Activated CD4-positive, alpha-beta T cell treated with anti-CD3 and anti-CD28 coated beads for 48 hours (primary cell): Measurements from ENCODE around the gene IKZF4.
A peak's percentile ranks its signal among the peaks of the same experiment; 100 is the strongest.
"Not testable (repeated sequence)": the region's sequence is repeated elsewhere in the genome, so short reads cannot be mapped to it uniquely, and the experiment has no call there.

ENCODE experiments used
- DNase-seq: peaks from one replicate; pipeline ENCODE4 v3.0.0-alpha.2; 2020

Gene IKZF4

DNA sequence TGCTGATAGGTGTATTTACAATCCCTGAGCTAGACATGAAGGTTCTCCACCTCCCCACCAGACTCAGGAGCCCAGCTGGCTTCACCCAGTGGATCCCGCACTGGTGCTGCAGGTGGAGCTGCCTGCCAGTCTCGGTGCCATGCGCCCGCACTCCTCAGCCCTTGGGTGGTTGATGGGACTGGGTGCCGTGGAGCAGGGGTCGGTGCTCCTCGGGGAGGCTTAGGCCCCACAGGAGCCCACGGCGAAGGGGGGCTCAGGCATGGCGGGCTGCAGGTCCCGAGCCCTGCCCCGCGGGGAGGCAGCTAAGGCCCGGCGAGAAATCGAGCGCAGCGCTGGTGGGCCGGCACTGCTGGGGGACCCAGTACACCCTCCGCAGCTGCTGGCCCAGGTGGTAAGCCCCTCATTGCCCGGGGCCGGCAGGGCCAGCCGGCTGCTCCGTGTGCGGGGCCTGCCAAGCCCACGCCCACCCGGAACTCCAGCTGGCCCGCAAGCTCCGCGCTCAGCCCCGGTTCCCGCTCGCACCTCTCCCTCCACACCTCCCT is 20.8 kb upstream of the IKZF4 start:
- not testable (repeated sequence) for DNase-seq

DNA sequence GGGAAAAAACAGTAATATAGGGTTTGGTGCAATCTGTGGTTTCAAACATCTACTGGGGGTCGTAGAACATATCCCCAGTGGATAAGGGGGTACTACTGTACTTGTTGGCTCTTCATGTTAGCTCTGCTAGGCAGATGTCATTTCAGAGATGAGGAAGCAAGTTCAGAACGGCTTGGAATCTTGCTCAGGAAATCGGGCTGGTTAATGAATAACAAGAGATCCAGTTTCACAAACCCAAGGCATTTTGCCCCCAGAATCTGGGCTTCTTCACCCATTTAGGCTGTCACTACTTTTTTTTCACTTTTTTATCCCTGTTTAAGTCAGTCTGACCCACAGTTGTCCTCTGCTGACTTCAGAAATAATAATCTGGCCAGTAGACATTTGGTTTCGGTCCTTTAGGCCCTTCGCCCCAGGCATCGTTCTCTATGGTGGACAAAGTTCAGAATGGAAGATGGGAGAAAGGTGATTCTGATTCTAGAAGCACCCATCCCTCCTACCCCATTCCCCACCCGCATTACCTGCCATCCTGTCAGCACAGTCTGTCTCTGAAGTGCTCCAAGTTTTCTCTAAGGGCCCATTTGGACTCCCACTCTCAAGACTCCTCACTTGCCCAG is 19.2 kb upstream of the IKZF4 start:
- DNase-seq = no peak

DNA sequence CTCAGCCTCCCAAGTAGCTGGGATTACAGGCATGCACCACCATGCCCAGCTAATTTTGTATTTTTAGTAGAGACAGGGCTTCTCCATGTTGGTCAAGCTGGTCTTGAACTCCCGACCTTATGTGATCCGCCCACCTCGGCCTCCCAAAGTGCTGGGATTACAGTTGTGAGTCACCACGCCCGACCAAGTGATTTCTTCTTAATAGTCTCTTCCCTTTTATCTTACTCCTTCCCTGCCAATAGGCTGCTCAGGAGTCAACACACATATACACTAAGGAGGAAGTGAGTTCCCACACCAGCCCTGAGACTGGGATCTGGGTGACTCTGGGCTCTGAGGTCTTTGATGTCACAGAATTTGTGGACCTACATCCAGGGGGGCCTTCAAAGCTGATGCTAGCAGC is 17.5 kb upstream of the IKZF4 start:
- not testable (repeated sequence) for DNase-seq

DNA sequence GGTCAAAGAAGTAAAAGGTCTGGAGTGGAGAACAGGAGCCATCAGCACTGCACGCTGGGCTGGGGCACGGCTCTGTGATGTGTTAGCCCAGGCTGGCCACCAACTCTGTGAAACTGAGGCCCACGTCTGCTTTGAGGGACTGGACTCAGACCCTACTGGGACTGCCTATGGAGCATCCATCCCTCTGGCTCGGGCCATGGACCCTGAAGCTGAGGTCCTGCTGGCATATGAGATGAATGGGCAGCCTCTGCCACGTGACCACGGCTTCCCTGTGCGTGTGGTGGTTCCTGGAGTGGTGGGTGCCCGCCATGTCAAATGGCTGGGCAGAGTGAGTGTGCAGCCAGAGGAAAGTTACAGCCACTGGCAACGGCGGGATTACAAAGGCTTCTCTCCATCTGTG is 16.6 kb upstream of the IKZF4 start:
- no peak for DNase-seq

DNA sequence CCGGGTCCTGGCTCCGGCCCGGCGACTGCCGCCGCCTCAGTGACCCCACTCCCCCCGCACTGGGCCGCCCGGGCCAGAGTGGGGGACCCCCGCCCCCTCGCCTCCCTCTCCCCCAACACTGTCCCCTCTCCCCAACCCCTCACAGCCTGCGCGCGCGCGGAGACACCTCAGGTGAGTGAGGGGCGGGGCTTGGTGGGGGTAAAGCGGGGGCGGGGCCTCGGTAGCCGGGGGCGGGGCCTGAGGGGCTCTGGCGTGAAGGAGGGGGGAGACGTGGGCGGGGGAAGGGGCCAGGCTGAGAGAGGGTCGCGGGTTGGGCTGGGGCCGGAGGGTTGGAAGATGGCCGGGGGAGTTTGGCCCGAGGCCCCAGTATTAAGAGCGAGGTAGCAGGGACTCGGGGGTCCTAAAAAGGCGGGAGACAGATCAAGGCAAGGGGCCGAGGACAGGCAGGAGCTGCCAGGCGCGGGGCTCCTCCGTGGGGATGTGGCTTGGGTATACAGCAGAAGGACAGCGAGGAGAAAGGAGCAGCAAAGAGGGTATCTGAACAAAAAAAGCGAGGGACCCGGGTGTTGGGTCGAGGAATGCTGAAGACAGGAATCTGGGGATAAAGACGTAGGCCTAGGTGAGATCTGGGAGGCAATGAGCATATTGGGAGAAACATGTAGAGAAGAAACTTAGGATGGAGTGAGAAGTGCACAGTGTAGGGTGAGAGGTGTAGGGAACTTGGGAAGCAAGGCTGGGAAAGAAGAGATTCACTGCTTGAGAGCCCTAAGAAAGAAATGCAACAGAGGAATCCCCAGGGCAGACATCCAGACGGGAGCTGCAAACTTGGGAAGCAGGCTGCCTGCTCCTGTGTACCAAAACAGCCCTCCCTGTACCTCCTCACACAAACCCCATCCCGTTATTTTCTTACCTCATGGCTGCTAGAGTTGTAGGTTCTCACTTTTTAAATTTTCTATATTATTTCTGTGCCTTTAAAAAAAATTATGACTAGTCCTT is 13.0 kb upstream of the IKZF4 start:
- DNase-seq = peak; percentile 71

DNA sequence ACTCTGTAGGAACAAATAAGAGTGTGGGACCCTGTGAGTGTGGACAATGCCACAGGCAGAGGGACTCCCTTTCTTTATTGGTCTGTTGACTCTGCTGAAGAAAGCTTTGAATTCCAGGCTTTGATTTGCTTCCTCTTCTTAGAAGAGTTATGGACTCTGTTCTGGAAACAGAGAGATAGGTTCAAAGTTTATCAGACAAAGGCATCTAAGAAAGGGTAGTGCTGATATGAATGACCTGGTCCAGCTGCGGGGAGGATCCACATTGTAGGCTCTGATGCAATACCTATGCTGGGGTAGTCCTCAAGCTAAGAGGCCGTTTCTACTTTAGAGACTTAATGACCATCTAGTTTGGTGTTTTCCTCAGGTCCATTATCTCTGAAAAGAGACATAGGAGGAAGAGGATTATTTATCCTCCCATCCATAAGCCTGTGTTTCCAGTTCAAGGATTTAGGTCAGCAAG is 10.7 kb upstream of the IKZF4 start:
- DNase-seq = no peak

DNA sequence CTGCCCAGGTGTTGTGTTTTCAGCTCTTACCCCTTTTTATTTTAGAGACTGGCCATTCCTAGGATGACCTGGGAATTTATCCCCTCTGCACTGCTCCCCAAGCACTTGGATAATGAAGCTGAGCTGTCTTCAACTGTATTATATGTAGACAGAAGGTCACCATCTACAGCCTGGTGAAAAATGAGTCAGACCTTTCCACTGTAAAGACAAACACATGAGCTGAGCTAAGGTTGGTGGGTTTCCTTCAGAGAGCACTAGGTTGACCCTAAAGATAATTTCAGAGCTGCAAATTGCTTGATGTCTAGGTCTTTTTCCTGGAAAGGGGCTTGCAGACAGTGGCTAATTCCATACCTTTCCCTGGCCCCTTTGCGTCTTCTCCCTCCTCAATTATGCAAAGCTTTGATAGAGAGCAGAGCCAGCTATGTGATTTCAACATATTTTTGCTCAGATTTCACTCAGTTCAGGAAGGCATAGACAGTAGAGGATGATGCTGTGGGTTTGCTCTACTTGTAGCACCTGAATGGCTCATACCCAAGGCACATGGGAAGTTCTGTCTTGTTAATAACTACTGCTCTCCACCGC is 9.2 kb upstream of the IKZF4 start:
- DNase-seq = no peak

DNA sequence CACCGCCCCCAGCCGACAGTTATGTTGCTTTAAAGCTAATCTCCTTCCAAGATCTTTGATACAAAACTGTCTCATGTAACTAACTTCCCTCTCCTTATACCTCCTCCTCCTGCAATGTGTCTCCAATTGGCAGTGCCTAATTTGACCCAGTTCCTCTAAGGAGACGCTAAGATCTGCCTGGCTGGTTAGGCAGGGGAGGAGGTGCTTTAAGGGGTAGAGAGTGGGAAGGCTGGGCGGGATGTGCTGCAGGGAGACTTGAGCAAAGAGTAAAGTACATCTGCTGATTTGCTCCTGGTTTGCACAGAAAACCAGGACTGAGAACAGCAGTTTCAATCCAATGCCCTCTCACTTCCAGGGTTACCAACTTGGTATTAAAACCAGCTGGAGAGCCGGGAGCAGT is 7.4 kb upstream of the IKZF4 start:
- DNase-seq = no peak

DNA sequence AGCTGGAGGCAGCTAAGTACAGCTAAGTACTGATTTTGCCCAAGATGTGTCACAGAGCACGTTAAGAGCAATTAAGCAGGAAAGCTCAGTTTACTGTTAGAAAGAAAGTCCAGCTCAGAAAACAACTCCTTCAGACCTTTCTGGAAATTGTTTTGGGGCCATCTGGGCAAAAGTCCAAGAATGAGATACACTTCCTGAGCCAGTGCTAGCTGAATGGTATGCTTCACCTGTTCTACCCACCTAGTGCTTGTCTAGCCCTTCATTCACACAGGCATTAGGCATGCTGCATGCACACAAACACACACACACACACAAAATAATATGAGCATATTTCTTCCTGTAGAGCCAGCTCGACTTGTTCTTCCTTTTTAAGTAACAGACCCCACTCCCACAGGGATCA is 6.6 kb upstream of the IKZF4 start:
- DNase-seq = no peak

DNA sequence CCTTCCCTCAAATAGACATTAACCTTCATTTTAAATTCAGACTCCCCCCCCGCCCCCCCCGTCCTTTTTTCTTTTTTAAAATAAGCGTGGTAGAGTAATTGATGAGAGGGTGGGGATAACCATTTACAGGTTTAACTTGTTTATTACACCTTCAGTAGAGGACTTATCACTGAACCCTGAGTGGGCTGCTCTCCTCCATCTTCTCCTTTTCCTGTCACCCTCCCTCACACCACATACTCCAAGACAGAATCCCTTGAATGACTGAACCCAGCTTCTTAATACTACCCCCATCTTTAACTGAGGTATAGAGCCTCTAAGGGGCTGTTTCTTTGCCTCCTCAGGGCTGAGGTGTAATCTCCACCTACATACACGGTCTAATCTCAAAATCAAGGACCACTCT is 3.7 kb upstream of the IKZF4 start:
- no peak for DNase-seq

DNA sequence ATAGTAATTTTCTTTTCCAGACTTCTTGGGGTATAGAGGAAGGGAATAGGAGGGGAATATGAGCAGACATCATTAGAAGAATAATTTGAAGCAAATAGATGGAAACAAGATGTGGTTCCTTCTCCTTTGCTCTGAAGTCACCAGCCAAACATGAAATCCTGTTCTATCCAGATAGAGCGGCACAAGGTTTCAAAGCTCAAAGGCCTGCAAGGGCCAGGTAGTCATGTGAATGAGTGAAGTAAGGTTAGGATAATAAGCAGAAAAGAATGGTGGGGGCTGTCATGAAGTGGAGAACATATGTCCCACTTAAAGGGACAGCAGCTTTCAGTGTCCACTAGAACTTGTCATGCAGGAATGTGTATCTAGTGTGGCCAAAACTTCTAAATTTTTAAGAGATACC is 2.5 kb upstream of the IKZF4 start:
- no peak for DNase-seq

DNA sequence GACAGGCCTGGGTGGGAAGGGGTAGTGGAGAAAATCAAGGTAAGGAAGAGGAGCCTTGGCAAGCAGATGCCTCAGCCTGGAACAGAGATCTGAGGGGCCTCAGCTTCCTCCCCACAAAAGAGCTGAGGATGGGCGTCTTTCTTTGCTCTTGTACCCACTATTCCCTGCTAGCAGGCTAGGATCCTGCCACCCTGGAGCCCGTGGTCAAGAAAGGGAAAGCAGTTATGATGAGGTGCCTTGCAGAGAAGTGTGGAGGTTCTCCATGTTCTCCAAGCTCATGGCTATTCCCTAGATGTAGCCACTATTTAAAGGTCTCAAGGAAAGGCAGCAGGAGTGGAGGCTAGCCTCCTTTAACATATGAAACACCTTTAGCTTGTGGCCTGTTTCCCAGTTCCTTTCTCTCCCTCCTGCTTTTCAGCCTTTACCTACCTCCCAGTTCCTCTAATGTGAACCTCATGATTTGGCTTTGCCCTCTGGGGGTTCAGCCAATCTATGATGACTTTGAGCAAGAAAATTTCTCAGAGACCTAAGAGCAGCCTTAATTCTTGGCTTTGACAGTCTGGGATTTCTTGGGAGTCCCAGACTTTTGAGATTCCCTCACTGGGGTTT is 1.1 kb downstream of the IKZF4 start:
- DNase-seq = no peak

DNA sequence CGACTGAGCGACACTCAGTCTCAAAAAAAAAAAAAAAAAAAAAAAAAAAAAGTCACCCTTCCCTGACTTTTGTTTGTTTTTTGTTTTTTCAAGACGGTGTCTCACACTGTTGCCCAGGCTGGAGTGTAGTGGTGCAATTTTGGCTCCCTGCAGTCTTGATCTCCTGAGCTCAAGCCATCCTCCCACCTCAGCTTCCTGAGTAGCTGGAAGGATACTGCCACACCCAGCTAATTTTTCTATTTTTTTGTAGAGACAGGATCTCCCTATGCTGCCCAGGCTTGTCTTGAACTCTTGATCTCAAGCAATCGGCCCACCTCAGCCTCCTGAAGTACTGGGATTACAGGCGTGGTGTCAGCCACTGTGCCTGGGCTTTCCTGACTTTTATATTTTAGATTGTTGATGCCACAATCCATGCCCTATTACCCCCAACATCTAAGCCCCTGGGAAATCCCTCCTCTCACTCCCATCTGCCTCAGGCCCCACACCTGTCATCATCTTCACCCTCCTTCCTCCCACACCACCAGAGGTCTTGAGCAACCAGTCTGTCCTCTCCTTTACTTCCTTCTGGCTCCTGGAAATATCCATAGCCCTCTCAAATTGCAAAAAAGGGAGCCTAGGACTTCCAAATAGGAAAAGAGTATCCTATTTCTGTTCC is 7.8 kb downstream of the IKZF4 start:
- no peak for DNase-seq

DNA sequence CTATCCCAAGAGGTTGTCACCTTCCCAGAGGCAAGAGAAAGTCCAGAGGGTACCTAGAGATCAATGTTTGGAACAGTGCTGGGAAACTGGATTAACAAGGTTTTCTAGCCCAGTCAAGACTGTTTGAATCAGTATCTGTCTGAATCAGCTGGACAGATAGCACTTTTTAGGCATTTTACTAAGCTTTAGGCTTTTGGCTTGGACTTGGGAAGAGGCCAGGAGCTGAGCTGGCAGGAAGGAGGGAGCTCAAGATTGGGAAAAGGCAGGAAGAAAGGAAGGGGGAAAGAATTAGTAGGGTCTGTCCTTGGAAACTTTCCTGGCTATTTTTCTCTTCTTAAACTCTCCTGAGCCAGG is 8.3 kb downstream of the IKZF4 start:
- no peak for DNase-seq

DNA sequence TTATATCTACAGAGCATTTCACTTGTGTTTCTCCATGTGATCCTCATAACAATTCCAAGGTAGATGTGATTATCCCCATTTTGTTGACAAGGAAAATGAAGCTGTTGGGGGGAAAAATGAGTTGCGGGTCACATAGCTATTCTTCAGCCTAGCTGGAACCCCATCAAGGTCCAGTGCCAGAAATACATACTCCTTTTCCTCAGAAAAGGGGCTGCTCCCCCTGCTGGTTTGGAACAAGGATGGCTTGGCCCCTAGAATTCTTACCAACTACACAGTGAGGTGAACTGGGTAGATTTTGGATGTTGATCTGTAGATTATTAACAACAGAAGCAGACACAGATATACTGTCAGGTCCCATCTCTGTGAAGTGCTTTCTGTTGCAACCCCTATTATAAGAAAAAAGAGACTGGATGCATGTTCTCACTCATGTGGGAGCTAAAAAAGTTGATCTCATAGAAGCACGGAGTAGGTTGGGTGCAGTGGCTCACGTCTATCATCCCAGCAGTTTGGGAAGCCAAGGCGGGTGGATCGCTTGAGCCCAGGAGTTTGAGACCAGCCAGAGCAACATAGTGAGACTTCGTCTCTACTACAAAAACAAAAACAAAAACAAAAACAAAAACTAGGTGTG is 8.9 kb downstream of the IKZF4 start:
- DNase-seq = peak; percentile 61

DNA sequence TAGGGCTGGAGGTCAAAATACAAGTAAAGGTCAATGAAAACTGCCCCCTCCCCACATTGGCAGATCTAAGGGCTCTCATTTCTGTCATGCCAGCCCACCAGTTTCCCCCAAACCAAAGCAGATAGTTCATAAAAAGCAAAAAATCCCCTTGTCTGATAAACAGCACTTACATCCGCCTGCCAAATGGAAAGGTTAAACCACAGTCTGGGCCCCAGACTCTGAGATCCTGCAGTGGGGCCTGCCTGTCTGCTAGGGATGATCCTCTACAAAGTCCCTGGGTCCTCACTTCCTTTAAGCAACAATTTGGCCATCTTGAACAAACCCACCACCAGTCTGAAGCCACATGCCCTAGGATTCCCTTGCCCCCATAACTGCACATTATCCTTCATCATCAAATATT is 11.1 kb downstream of the IKZF4 start:
- DNase-seq = peak; percentile 21

DNA sequence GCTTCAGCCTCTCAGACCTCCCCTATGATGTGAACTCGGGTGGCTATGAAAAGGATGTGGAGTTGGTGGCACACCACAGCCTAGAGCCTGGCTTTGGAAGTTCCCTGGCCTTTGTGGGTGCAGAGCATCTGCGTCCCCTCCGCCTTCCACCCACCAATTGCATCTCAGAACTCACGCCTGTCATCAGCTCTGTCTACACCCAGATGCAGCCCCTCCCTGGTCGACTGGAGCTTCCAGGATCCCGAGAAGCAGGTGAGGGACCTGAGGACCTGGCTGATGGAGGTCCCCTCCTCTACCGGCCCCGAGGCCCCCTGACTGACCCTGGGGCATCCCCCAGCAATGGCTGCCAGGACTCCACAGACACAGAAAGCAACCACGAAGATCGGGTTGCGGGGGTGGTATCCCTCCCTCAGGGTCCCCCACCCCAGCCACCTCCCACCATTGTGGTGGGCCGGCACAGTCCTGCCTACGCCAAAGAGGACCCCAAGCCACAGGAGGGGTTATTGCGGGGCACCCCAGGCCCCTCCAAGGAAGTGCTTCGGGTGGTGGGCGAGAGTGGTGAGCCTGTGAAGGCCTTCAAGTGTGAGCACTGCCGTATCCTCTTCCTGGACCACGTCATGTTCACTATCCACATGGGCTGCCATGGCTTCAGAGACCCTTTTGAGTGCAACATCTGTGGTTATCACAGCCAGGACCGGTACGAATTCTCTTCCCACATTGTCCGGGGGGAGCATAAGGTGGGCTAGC is 13.9 kb downstream of the IKZF4 start:
- DNase-seq = no peak

DNA sequence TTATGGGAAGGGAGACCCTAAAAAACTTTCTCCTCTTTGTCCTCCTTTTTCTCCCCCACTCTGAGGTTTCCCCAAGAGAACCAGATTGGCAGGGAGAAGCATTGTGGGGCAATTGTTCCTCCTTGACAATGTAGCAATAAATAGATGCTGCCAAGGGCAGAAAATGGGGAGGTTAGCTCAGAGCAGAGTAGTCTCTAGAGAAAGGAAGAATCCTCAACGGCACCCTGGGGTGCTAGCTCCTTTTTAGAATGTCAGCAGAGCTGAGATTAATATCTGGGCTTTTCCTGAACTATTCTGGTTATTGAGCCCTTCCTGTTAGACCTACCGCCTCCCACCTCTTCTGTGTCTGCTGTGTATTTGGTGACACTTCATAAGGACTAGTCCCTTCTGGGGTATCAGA is 16.3 kb downstream of the IKZF4 start:
- DNase-seq = no peak

DNA sequence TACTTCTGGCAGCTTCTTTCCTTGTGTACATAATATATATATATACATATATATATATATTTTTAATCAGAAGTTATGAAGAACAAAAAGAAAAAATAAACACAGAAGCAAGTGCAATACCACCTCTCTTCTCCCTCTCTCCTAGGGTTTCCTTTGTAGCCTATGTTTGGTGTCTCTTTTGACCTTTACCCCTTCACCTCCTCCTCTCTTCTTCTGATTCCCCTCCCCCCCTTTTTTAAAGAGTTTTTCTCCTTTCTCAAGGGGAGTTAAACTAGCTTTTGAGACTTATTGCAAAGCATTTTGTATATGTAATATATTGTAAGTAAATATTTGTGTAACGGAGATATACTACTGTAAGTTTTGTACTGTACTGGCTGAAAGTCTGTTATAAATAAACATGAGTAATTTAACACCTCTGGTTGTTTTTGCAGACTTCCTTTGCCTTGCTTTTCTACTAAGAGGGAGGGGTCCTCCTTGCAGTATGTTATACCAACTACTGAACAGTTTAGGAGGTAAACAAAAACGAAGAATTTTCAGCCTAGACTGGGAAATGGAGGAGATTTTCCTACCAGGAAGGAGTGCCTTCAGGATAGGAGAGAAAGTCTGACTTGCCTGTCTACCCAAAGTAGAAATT is 17.3 kb downstream of the IKZF4 start:
- DNase-seq = no peak

DNA sequence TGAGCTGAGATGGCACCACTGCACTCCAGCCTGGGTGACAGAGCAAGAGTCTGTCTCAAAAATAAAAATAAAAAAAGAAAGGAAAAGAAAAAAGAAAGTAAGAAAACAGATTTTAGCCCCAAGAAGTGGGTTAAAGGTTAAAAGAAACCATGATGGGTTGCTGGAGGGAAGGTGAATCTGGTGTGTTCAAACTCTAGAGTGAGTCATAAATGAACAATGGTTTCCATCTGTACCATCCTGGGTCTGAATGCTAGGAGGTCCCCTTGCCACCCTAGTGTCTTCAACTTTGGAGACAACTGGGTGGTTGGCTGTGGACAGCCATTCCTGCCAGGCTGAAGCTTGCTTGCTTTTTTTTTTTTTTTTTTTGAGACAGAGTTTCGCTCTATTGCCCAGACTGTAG is 19.3 kb downstream of the IKZF4 start:
- peak; percentile 44 for DNase-seq

DNA sequence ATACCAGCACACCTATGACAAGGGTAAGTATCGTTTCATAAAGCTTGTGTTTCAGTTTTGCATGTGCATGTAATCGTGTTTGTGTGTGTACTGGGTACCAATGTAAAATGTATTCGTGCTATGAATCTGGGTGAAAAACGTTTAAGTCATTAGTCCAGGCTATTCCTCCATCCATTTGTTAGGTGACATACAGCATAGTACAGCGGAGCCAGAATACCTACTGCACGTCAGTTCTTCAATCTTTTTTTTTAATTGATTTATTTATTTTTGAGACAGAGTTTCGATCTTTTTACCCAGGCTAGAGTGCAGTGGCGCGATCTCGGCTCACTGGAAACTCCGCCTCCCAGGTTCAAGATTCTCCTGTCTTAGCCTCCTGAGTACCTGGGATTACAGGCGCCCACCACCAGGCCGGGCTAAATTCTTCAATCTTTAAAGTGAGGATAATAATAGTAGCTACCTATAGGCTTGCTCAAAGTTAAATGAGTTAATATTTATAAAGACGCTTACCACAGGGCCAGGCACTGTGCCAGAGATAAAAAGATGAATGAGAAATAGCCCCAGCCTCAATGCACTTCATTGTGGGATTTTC is 20.2 kb downstream of the IKZF4 start:
- no peak for DNase-seq
